ENCODE measurements around the gene ADAMTSL3. TPM values are rescaled to one million over a fixed set of nuclear protein-coding genes. Genes with fewer than 3 reads are reported as not detected.
A peak's percentile ranks its signal among the peaks of the same experiment; 100 is the strongest.

The ADAMTSL3 gene
- total RNA-seq, 4 donors from 2014 or later: 4.9 to 8.8 (median 6.8) TPM

DNA sequence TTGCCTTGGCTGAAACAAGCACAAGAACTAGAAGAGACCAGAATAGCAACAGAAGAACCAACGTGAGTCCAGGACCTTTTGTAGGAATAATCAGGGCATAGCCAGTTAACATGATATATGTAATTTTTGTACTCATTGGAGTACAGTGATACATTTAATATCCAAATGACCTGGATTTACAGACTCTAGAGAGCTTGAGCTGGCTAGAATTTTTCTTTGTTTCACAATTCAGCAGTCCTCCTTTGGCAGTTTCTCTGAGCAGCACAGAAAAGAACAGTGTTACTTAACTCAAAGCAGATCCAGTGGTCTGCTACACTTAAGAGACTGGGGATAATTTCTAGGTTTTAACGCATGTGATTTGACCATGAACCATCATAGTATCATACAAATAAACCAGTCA, 245.7 kb downstream of the ADAMTSL3 start:
- intact Hi-C loops (cut with DNase I; ENCODE audit: low total_unique reads) (no loop called here), in situ Hi-C loops (cut with MboI; ENCODE audit: low pct_ligation_motif_present in 1 of 4, low pct_unique_long_range_greater_than_20kb in 1 of 4, low sequenced_read_pairs in 3 of 4) (no loop called here)
- H3K36me3 ChIP-seq: no peaks in the 10 kb centered on the region
- H3K4me3 ChIP-seq: no peak overlapping the region
- peak overlapping the region in 1 of 4 donors; percentile 11 for H3K27ac ChIP-seq
- TF ChIP-seq POLR2A (IDR thresholded peaks at IDR 0.05) (no peak), POLR2AphosphoS5 (IDR thresholded peaks at IDR 0.05) (no peak), EP300 (IDR thresholded peaks at IDR 0.05; ENCODE audit: low read depth) (no peak)
- TF ChIP-seq, protein P1, sequence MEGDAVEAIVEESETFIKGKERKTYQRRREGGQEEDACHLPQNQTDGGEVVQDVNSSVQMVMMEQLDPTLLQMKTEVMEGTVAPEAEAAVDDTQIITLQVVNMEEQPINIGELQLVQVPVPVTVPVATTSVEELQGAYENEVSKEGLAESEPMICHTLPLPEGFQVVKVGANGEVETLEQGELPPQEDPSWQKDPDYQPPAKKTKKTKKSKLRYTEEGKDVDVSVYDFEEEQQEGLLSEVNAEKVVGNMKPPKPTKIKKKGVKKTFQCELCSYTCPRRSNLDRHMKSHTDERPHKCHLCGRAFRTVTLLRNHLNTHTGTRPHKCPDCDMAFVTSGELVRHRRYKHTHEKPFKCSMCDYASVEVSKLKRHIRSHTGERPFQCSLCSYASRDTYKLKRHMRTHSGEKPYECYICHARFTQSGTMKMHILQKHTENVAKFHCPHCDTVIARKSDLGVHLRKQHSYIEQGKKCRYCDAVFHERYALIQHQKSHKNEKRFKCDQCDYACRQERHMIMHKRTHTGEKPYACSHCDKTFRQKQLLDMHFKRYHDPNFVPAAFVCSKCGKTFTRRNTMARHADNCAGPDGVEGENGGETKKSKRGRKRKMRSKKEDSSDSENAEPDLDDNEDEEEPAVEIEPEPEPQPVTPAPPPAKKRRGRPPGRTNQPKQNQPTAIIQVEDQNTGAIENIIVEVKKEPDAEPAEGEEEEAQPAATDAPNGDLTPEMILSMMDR (IDR thresholded peaks at IDR 0.05): no peak
- H3K27me3 ChIP-seq: no peaks in the 10 kb centered on the region
- 76 to 77% methylated on average over 2 of the region's 2 CpGs for WGBS, 2 donors (ENCODE audit: low coverage in 1 of 2)
- no peaks in the 10 kb centered on the region for H3K9me3 ChIP-seq
- peaks cover 0 to 4% (median 1%) of the 10 kb centered on the region in 4 donors for H3K4me1 ChIP-seq
- DNase-seq: no peak

DNA sequence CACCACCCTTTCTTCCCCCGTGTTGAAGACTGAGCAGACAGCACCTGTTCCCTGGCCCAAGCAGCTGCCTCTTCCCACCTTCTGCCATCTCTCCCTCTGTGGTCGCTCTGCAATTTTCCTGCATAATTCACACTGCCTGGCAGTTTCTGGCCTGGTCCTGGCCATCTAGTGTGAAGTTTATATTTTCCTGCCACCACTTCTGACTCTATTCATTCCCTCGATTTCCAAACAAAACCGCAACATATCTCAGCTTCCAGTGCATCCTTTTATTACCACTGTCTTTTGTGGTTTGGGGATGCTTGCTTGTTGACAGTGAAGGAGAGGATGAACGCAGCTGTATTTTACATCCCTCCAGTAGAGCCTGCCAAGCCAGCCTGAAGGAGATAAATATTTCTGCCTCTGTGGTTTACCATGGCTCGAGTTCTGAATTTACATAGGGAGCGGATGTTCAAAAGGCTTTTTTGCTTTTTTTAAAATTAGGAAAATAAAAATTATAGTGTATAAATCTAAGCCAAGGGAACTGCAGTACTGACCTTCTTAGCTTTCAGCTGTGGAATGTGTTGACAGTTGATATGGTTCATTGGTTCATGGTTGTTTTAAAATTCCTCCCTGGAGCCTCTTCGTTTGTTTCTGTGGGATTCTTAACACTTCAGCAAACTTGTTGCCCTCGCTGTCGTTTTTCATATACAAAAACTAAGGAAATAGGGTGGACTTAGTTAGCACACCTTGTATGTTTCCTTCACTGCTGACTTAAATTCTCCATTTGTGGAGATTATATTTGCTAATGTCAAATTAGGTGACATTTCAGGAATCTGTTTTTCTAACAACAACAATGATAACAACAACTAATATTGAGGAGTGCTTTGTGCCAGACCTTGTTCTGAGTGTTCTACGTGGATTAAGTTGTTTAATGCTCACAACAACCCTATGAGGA, 250.5 kb downstream of the ADAMTSL3 start:
- Histone ChIP-seq H3K4me3 (no peak overlapping the region), H3K36me3 (no peaks in the 10 kb centered on the region), H3K9me3 (no peaks in the 10 kb centered on the region), H3K4me1 (peaks cover 0 to 12% (median 1%) of the 10 kb centered on the region in 4 donors), H3K27ac (peak overlapping the region; percentile 53 to 83 (median 75)), H3K27me3 (no peaks in the 10 kb centered on the region)
- peak; percentile 15 for DNase-seq
- TF ChIP-seq, protein P1 (IDR thresholded peaks at IDR 0.05): no peak
- peak; percentile 33 to 58 (median 52) for TF ChIP-seq POLR2AphosphoS5 (IDR thresholded peaks at IDR 0.05)
- in situ Hi-C loops (cut with MboI; ENCODE audit: low pct_ligation_motif_present in 1 of 4, low pct_unique_long_range_greater_than_20kb in 1 of 4, low sequenced_read_pairs in 3 of 4): no loop called here
- intact Hi-C loops (cut with DNase I; ENCODE audit: low total_unique reads): no loop called here
- WGBS, 2 donors (ENCODE audit: low coverage in 1 of 2): 37 to 40% methylated on average over 8 to 11 of the region's 11 CpGs

DNA sequence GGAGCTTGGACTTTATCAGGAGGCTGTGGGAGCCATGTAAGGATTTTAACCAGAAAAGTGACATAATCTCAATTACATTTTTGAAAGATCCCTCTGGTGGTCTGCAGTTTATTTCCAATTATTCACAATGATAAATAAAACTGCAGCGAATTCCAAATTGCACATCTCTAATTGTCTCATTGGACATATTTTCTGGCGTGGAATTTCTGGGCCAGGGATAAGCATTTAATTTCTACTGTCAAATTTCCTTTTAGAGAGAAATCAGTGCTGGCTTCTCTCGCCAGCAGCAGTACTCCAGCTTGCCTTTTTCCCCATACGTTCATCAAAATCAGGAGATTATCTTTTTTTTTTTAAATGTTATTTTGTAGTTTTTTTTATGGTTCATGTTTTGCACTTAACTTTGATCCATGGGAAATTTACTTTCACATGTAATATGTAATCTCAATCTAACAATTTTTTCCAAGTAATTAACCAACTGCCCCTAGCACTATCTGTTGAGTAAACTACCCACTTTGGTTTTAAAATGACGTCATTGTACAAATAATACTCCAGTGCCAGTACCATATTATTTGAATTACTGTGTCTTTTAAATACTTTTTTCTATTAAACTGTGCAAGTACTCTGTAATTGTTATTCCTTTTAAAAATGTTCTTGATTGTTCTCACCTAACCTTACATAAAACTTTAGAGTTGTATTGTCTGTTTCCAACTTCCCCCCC, 251.8 kb downstream of the ADAMTSL3 start:
- Histone ChIP-seq H3K27ac (peak overlapping the region; percentile 53 to 83 (median 75)), H3K4me1 (peaks cover 0 to 12% (median 1%) of the 10 kb centered on the region in 4 donors), H3K9me3 (no peaks in the 10 kb centered on the region), H3K27me3 (no peaks in the 10 kb centered on the region), H3K36me3 (no peaks in the 10 kb centered on the region), H3K4me3 (no peak overlapping the region)
- TF ChIP-seq, protein P1 (IDR thresholded peaks at IDR 0.05): no peak
- TF ChIP-seq EP300 (IDR thresholded peaks at IDR 0.05; ENCODE audit: low read depth): no peak
- no peak for TF ChIP-seq POLR2AphosphoS5 (IDR thresholded peaks at IDR 0.05)
- TF ChIP-seq POLR2A (IDR thresholded peaks at IDR 0.05): no peak
- intact Hi-C loops (cut with DNase I; ENCODE audit: low total_unique reads): no loop called here
- in situ Hi-C loops (cut with MboI; ENCODE audit: low pct_ligation_motif_present in 1 of 4, low pct_unique_long_range_greater_than_20kb in 1 of 4, low sequenced_read_pairs in 3 of 4): no loop called here
- DNase-seq: no peak
- WGBS, 2 donors (ENCODE audit: low coverage in 1 of 2): 60 to 63% methylated on average over 5 of the region's 5 CpGs

DNA sequence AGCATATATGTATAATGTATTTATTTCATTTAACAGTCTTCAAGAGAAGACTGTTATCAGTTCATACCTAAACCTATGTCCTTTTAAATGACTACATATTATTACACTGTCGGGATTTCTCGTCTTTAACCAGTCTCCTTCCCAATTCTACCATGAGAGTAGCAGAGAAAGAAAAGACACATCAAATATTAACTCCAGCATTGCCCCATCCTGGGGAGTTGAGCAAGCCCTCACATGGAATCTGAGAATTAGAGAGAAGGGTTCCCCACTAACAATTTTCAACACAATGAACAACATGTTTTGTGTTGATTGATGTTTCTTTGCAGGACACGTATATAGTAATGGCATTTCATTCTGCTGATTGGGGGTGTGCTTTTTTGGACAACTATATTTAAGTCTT, 257.4 kb downstream of the ADAMTSL3 start:
- H3K36me3 ChIP-seq: no peaks in the 10 kb centered on the region
- H3K4me1 ChIP-seq: no peaks in the 10 kb centered on the region
- H3K4me3 ChIP-seq: no peak overlapping the region
- 70 to 85% methylated on average over 2 to 3 of the region's 3 CpGs for WGBS, 2 donors (ENCODE audit: low coverage in 1 of 2)
- no peaks in the 10 kb centered on the region for H3K27me3 ChIP-seq
- intact Hi-C loops (cut with DNase I; ENCODE audit: low total_unique reads): no loop called here
- in situ Hi-C loops (cut with MboI; ENCODE audit: low pct_ligation_motif_present in 1 of 4, low pct_unique_long_range_greater_than_20kb in 1 of 4, low sequenced_read_pairs in 3 of 4): no loop called here
- DNase-seq: no peak
- no peak overlapping the region for H3K27ac ChIP-seq
- TF ChIP-seq EP300 (IDR thresholded peaks at IDR 0.05; ENCODE audit: low read depth) (no peak), POLR2AphosphoS5 (IDR thresholded peaks at IDR 0.05) (no peak)
- TF ChIP-seq, protein P1 (IDR thresholded peaks at IDR 0.05): no peak
- no peaks in the 10 kb centered on the region for H3K9me3 ChIP-seq

Data from transverse colon (tissue), 4 donors.